Germinal center (tissue), 1 donor: ENCODE results near the gene SERINC2.

ENCODE experiments used
- DNase-seq: peaks from one replicate; pipeline ENCODE4 v3.0.0; 2012; ENCODE audit warnings: mixed read lengths, low spot score

The SERINC2 gene

GRCh38 chr1:31412732-31413404, at the start of gene SERINC2:
Gene SERINC2, plus strand, starts transcription at chr1:31413213. Its CDS starts 53 bp downstream, at chr1:31413266.
- DNase-seq, result peak; percentile 60

DNA sequence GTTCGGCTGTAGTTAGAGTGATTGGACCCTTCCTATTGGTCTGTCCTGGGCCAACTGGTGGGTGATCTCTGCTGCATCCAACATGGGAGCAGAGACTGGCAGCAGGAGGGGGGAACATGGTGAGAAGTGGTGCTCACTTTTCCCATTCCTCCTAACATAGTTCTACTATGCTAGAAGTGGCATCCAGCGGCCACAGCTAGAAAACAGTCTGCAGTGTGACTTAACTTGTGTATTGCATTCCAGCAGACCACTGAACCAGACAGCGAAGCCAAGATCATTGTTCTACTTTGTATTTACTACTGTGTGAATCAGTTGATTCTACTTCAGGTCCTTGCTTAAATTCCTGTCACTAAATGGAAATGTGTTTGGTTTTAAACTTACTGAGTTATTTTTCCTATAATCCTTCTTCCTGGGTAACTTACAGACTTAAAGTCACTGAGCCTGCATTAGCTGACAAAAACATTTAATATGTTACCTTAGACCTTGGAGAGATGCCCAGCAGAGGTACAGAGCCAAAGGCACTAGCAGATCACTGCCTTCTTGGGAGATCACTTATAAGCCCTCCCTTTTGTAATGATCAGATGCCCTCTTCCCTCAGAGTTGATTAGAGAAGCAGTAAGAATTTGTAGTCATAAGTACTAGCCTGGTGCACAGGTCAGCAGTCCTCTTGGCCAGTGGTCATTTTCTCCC, 48.3 kb upstream of the SERINC2 start:
- no peak for DNase-seq

DNA sequence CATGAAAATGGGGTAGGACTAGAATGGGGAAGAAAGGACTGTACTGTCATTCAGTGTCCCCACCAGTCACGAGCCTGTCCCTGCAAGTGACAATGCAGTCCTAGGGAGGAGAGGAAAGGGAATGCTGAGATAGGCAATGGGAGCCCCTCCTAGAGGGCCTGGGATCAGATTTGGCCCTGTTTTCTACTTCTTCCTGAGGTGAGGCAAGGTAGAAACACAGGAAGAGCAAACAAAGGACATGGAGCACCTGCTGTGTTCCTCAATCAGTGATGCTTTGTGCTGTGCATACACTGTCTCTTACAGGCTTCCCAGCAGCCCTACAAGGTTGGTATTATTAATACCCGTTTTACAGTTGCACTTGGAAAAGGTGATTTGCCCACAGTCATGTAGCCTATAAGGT, 46.2 kb upstream of the SERINC2 start:
- DNase-seq, result no peak

GRCh38 chr1:31368611-31369107, 44.4 kb upstream of the SERINC2 start:
- no peak for DNase-seq

DNA sequence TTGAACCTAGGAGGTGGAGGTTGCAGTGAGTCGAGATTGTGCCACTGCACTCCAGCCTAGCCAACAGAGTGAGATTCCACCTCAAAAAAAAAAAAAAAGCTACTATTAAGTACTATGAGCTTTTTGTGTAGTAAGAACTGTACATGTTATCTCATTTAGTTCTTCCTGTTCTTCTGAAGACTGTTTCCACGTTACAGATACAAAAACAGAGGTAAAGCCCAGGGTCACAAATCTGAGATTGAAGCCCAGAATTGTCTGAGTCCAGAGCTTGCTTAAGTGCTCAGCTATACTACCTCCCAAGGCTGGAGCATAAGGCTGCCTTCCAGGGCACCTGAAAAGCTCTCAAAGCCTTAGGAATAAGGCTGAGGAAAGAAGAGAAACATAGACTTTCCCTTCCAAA, 43.0 kb upstream of the SERINC2 start:
- DNase-seq, result no peak

DNA sequence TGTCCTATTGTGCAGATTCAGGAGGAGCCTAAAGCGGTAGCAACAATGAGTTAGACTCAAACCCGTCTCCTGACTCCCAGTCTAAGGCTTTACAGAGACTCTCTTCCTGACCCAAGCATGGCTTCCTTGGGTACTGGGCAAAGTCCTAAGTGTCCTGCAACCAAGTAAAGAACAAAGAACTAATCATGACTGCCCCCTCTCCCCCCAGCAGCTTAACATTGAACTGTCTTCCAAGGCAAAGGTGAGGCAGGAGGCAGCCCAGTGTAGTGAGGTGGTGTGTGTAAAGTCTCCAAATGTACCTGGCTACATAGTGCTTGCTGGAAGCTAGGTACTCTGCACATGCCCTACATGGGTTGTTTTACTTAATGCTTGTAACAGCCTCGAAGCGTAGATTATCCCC, 42.4 kb upstream of the SERINC2 start:
- DNase-seq, result no peak

DNA sequence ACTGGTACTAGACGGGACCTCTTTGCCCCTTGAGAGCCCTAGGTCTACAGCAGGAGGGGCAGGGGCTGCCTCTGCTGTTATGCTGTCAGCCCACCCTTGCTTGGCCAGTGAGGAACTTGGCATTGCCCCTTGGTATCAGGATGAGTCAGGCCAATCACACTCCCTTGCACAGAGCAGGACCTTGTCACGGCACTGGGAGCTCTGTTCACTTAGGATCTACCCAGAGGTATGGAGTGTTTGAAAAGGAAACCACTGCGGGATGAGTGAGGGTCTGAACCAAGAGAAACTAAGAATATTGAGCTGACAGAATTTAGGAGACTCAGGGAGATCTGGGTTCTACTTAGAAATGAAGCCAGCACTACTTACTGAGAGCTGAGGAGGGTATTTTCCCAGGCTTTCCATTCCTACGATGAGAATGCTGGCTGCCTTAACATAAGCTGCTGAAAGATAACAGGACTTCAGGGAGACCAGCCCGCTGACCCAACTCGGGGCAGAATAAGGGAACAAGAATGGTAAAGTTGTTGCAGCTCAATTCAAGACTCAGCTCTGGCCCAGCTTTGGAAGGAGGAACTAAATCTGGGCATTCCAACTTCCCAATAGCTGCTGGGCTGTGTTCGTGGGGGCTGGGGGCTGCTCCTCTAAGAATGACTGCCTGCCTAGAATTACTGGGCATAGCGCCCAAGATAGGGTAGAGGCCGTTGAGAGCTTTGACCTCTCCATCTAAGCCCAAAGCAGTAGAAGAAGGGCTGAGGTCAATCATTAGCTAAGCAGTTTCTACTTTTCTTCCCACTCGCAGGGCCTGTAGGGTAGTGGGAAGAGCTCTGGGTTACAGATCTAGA, 41.7 kb upstream of the SERINC2 start:
- no peak for DNase-seq

- DNase-seq, result no peak
Measured at GRCh38 chr1:31372051-31372450, 41.0 kb upstream of the SERINC2 start.

GRCh38 chr1:31372751-31373055, 40.3 kb upstream of the SERINC2 start:
- no peak for DNase-seq

GRCh38 chr1:31373056-31373896, 39.7 kb upstream of the SERINC2 start, which contains the start of gene FABP3:
Gene FABP3, minus strand, starts transcription at chr1:31373076. Its CDS starts 62 bp downstream, at chr1:31373014.
- peak; percentile 45 for DNase-seq

DNA sequence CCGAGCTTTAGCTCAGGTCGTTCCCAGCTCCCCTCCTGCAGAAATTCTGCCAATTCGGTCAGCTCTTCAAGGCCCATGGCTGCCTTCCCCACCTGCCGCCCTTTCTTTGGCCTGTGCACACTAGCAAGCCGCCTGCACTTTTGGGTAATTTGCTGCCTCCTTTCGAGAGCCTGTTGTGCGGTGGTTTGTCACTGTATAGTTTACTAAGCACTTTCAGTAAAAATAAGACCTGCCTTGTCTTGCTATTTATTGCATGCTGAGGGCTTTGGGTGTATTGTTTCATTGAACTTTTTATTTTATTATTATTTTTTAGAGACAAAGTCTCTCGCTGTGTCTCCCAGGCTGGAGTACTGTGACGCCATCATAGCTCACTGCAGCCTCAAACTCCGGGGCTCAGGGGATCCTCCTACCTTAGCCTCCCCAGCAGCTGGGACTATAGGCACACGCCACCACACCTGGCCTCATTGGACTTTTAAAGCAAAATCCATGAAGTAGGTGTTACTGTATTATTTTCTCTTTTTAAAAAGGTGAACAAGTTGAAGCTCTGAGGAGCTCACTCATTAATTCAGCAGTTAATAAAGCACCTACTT, 39.0 kb upstream of the SERINC2 start:
- DNase-seq, result no peak

GRCh38 chr1:31374511-31375196, 38.4 kb upstream of the SERINC2 start:
- DNase-seq, result no peak

- DNase-seq, result no peak
Measured at GRCh38 chr1:31376375-31377134, 36.5 kb upstream of the SERINC2 start.

DNA sequence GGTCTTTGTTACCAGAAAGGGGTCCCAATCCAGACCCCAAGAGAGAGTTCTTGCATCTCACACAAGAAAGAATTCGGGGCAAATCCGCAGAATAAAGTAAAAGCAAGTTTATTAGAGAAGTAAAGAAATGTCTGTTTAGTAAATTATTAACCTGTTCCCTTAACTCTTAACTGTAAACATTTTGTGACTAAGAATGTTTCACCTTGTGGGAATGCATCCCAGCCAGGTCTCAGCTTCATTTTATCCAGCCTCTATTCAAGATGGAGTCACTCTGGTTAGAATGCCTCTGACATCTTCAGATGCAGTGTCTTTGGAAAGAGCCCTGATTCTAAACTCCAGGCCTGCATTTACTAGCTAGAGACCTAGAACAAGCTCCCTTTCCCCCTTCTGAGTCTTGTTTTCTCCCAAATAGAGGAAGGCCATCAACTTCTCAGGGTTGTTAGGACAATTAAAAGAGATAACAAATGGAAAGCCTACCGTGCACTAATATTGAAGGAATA, 35.6 kb upstream of the SERINC2 start:
- no peak for DNase-seq

DNA sequence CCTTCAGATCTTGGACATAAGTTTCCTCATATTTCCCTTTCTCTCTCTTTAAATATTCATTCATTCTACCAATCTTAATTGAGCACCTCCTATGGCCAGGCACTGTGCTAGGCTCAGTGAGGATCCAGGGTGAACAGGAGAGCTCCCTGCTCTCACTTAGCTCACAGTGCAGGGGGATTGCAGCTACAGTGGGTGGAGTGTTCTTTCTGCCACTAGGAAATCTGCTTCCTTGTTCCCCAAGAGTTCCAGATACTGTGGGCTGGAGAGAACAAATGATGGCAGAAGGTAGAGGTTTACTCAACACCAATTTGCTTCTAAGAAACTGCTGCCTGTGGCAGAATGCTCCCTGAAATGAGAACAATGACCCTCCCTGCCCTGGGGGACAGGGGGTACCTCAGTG, 35.0 kb upstream of the SERINC2 start:
- no peak for DNase-seq

- no peak for DNase-seq
Measured at GRCh38 chr1:31380181-31380580, 32.8 kb upstream of the SERINC2 start.

GRCh38 chr1:31381394-31382294, 31.4 kb upstream of the SERINC2 start:
- DNase-seq, result no peak

DNA sequence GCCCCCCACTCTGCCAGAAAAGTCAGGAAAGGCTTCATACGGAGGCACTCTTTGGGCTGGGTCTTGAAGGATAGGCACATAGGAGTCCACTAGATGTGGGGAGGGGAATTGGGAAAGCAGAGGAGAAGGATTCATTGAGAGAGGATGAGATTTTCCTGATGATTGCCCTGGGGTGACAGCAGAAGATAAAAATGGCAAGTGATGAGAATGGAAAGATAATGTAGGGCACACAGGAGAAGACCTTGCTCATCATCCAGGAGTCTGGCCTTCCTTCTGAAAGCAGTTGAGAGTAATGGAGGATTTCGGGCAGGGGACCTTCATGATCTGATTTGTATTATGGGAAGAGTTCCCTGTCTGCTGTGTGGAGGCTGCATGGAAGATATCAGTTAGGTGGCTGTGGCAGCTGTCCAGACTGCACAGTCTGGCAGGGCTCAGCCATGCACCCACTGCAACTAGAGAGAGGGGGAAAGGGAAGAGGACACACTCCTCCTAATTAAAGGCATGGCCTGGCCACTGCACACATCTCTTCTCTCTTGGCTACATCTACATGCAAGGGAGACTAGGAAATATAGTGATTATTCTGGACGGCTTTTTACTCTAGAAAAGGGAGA, 30.5 kb upstream of the SERINC2 start:
- no peak for DNase-seq
